Parathyroid adenoma (tissue), 2 donors: ENCODE measurements around the gene TAAR9.

ENCODE experiments used
- H2AFZ ChIP-seq: fragments of 300-600 bp; sonication (generic); one replicate; pipeline ENCODE4 v1.7.0; 2017; ENCODE audit warnings: antibody characterized with exemption, mild to moderate bottlenecking
- H3K27ac ChIP-seq: fragments of 300-600 bp; sonication (generic); one replicate; pipeline ENCODE4 v1.7.0; 2017
- H3K27me3 ChIP-seq: fragments of 300-600 bp; sonication (generic); one replicate; pipeline ENCODE4 v1.7.0; 2017; ENCODE audit warnings: low read length; ENCODE audit not compliant: control insufficient read depth, insufficient read depth
- H3K36me3 ChIP-seq: fragments of 300-600 bp; sonication (generic); one replicate; pipeline ENCODE4 v1.7.0; 2017; ENCODE audit warnings: low read length; ENCODE audit not compliant: control insufficient read depth, insufficient read depth
- H3K4me1 ChIP-seq: fragments of 300-600 bp; sonication (generic); one replicate; pipeline ENCODE4 v1.7.0; 2017; ENCODE audit warnings: control low read depth
- H3K4me2 ChIP-seq: fragments of 300-600 bp; sonication (generic); one replicate; pipeline ENCODE4 v1.7.0; 2017; ENCODE audit warnings: low read length
- H3K4me3 ChIP-seq: fragments of 300-600 bp; sonication (generic); one replicate; pipeline ENCODE4 v1.7.0; 2017; ENCODE audit warnings: low read depth, low read length
- H3K79me2 ChIP-seq: fragments of 300-600 bp; sonication (generic); one replicate; pipeline ENCODE4 v1.7.0; 2017; ENCODE audit warnings: control low read depth
- H3K9ac ChIP-seq: fragments of 300-600 bp; sonication (generic); one replicate; pipeline ENCODE4 v1.7.0; 2017; ENCODE audit warnings: mild to moderate bottlenecking
- H3K9me3 ChIP-seq: fragments of 300-600 bp; sonication (generic); one replicate; pipeline ENCODE4 v1.7.0; 2017; ENCODE audit warnings: low read length; ENCODE audit not compliant: control insufficient read depth
- CTCF ChIP-seq: fragments of 300-600 bp; sonication (generic); IDR thresholded peaks from one replicate; pipeline ENCODE4 v1.7.0; 2017; ENCODE audit warnings: antibody characterized with exemption, mild to moderate bottlenecking
- donor health status: primary hyperparathyroidism.

The TAAR9 gene

GRCh38 chr6:132537977-132538376, at the start of gene TAAR9:
Gene TAAR9, plus strand, starts transcription at chr6:132538277. Its CDS starts 13 bp downstream, at chr6:132538290.
- no peaks in the 10 kb centered on the region for H3K27me3 ChIP-seq
- H3K79me2 ChIP-seq: no peaks in the 10 kb centered on the region
- H3K4me1 ChIP-seq: no peaks in the 10 kb centered on the region
- H3K9ac ChIP-seq: no peak within 1 kb of the TSS
- TF ChIP-seq CTCF: no peak
- H3K36me3 ChIP-seq: no peaks in the 10 kb centered on the region
- H2AFZ ChIP-seq: no peak within 1 kb of the TSS
- H3K27ac ChIP-seq: no peak within 1 kb of the TSS
- H3K4me2 ChIP-seq: no peak within 1 kb of the TSS
- H3K4me3 ChIP-seq: no peak within 1 kb of the TSS
- no peaks in the 10 kb centered on the region for H3K9me3 ChIP-seq

- peaks cover 9% of the 10 kb centered on the region for H3K79me2 ChIP-seq
- H3K27me3 ChIP-seq: no peaks in the 10 kb centered on the region
- H2AFZ ChIP-seq: no peak overlapping the region
- H3K9ac ChIP-seq: no peak overlapping the region
- no peaks in the 10 kb centered on the region for H3K36me3 ChIP-seq
- no peak overlapping the region for H3K4me2 ChIP-seq
- no peak for TF ChIP-seq CTCF
- no peaks in the 10 kb centered on the region for H3K9me3 ChIP-seq
- no peak overlapping the region for H3K4me3 ChIP-seq
- H3K4me1 ChIP-seq: no peaks in the 10 kb centered on the region
- peak overlapping the region; percentile 7 for H3K27ac ChIP-seq
Measured at GRCh38 chr6:132489376-132489775, 48.7 kb upstream of the TAAR9 start.

- no peak overlapping the region for H2AFZ ChIP-seq
- H3K27ac ChIP-seq: peak overlapping the region; percentile 7
- H3K79me2 ChIP-seq: peaks cover 14% of the 10 kb centered on the region
- H3K36me3 ChIP-seq: no peaks in the 10 kb centered on the region
- no peaks in the 10 kb centered on the region for H3K9me3 ChIP-seq
- H3K4me3 ChIP-seq: no peak overlapping the region
- TF ChIP-seq CTCF: no peak
- no peak overlapping the region for H3K4me2 ChIP-seq
- no peaks in the 10 kb centered on the region for H3K4me1 ChIP-seq
- no peaks in the 10 kb centered on the region for H3K27me3 ChIP-seq
- no peak overlapping the region for H3K9ac ChIP-seq
Measured at GRCh38 chr6:132490024-132490423, 48.1 kb upstream of the TAAR9 start.

GRCh38 chr6:132490478-132491204, 47.4 kb upstream of the TAAR9 start:
- H3K36me3 ChIP-seq: no peaks in the 10 kb centered on the region
- no peak overlapping the region for H3K4me2 ChIP-seq
- H3K9ac ChIP-seq: no peak overlapping the region
- H3K27me3 ChIP-seq: no peaks in the 10 kb centered on the region
- H3K4me3 ChIP-seq: no peak overlapping the region
- peaks cover 16% of the 10 kb centered on the region for H3K79me2 ChIP-seq
- TF ChIP-seq CTCF: no peak
- no peaks in the 10 kb centered on the region for H3K4me1 ChIP-seq
- peak overlapping the region; percentile 1 for H3K27ac ChIP-seq
- no peak overlapping the region for H2AFZ ChIP-seq
- no peaks in the 10 kb centered on the region for H3K9me3 ChIP-seq

GRCh38 chr6:132491303-132491702, 46.8 kb upstream of the TAAR9 start:
- Histone ChIP-seq H3K9ac (no peak overlapping the region), H3K36me3 (no peaks in the 10 kb centered on the region), H3K9me3 (no peaks in the 10 kb centered on the region), H3K79me2 (peaks cover 16% of the 10 kb centered on the region), H3K4me3 (no peak overlapping the region), H3K27me3 (no peaks in the 10 kb centered on the region), H3K27ac (no peak overlapping the region), H3K4me1 (no peaks in the 10 kb centered on the region), H2AFZ (no peak overlapping the region), H3K4me2 (no peak overlapping the region)
- no peak for TF ChIP-seq CTCF
